H1 (cell line): ENCODE results near the gene HACD3. TPM values are rescaled to one million over a fixed set of nuclear protein-coding genes. Genes with fewer than 3 reads are reported as not detected.

ENCODE experiments used
- CTCF ChIA-PET: fragments of 300-600 bp; sonication (Branson Sonifier 250); formaldehyde crosslinking; loops from one replicate; lab custom pipeline; 2021; ENCODE audit not compliant: partially characterized antibody; lab: Charles Lee
- POLR2A ChIA-PET: fragments of 300-600 bp; sonication (Branson Sonifier 250); formaldehyde crosslinking; loops from one replicate; lab custom pipeline; 2021; ENCODE audit warnings: inconsistent platforms; ENCODE audit not compliant: partially characterized antibody; lab: Charles Lee
- DNase-seq, 2 experiments: peaks; one replicate each; pipeline versions ENCODE4 v3.0.0 to v3.0.0-alpha.2; 2010 to 2022; ENCODE audit warnings: low spot score in 2 of 2, low read depth in 1 of 2, mixed read lengths in 1 of 2
- FAIRE-seq: peaks from 2 replicates; lab custom pipeline; 2011; peaks lifted over from hg19 to GRCh38; lab: Jason Lieb, UNC
- H2AFZ ChIP-seq: 2 replicates; pipeline ENCODE4 v1.8.1; 2012; ENCODE audit warnings: low read length, inconsistent platforms
- H2AK5ac ChIP-seq: 2 replicates; pipeline ENCODE4 v1.6.1; 2013; ENCODE audit warnings: low read depth, low read length
- H2BK120ac ChIP-seq: replicated peaks from 2 replicates; pipeline ENCODE3; 2013; ENCODE audit warnings: low read depth, low read length, inconsistent platforms
- H2BK12ac ChIP-seq: 2 replicates; pipeline ENCODE4 v1.6.1; 2013; ENCODE audit warnings: low read depth, low read length
- H2BK15ac ChIP-seq: 2 replicates; pipeline ENCODE4 v1.6.1; 2013; ENCODE audit warnings: low read length
- H2BK20ac ChIP-seq: 2 replicates; pipeline ENCODE4 v1.6.1; 2013; ENCODE audit warnings: low read length
- H2BK5ac ChIP-seq: 2 replicates; pipeline ENCODE4 v1.6.1; 2013; ENCODE audit warnings: low read depth, low read length
- H3K14ac ChIP-seq: 2 replicates; pipeline ENCODE4 v1.6.1; 2013; ENCODE audit warnings: inconsistent platforms; ENCODE audit not compliant: insufficient read length
- H3K18ac ChIP-seq: 2 replicates; pipeline ENCODE4 v1.6.1; 2013; ENCODE audit warnings: low read length; ENCODE audit errors: extremely low read depth
- H3K23ac ChIP-seq: 2 replicates; pipeline ENCODE4 v1.6.1; 2013; ENCODE audit warnings: inconsistent platforms; ENCODE audit not compliant: insufficient read length
- H3K23me2 ChIP-seq: 2 replicates; pipeline ENCODE4 v1.6.1; 2013; ENCODE audit warnings: low read depth, low read length
- H3K27ac ChIP-seq: 2 replicates; pipeline ENCODE4 v1.6.1; 2011; ENCODE audit warnings: low read depth, low read length, inconsistent platforms
- H3K27me3 ChIP-seq, 4 experiments: replicated peaks in 1 of 4; 1 replicate in 1 of 4; 2 replicates in 3 of 4; pipeline versions ENCODE4 v1.6.1 to v1.8.1; 2011 to 2013; ENCODE audit warnings: low read length in 3 of 4, mild to moderate bottlenecking in 3 of 4, inconsistent platforms in 2 of 4, mixed read lengths in 2 of 4, moderate library complexity in 1 of 4; ENCODE audit not compliant: control insufficient read depth in 3 of 4, insufficient read depth in 3 of 4; ENCODE audit errors: extremely low read depth in 1 of 4
- H3K36me3 ChIP-seq, 4 experiments: 2 replicates each; pipeline versions ENCODE4 v1.6.1 to v1.8.1; 2011 to 2013; ENCODE audit warnings: mild to moderate bottlenecking in 4 of 4, low read length in 3 of 4, moderate library complexity in 2 of 4, control low read depth in 1 of 4, inconsistent platforms in 1 of 4; ENCODE audit not compliant: insufficient read depth in 4 of 4, control insufficient read depth in 2 of 4
- H3K4ac ChIP-seq: replicated peaks from 2 replicates; pipeline ENCODE3; 2013; ENCODE audit warnings: low read length, low read depth, mixed read lengths, inconsistent platforms; ENCODE audit not compliant: insufficient read length
- H3K4me1 ChIP-seq, 4 experiments: replicated peaks in 1 of 4; 1 replicate in 1 of 4; 2 replicates in 3 of 4; pipeline versions ENCODE4 v1.6.1 to v1.8.1; 2011 to 2013; ENCODE audit warnings: low read length in 3 of 4, inconsistent platforms in 2 of 4, mixed read lengths in 1 of 4; ENCODE audit not compliant: insufficient read depth in 4 of 4, control insufficient read depth in 3 of 4
- H3K4me2 ChIP-seq, 2 experiments: 2 replicates each; pipeline versions ENCODE4 v1.6.1 to v1.8.1; 2011 to 2013; ENCODE audit warnings: low read depth in 2 of 2, low read length in 2 of 2, control low read depth in 1 of 2, inconsistent platforms in 1 of 2, mild to moderate bottlenecking in 1 of 2; ENCODE audit not compliant: insufficient read depth in 1 of 2
- H3K4me3 ChIP-seq, 4 experiments: fragments of 200-600, 300-600 bp in 1 of 4; sonication (generic), shearing (Covaris generic), sonication (Bioruptor Twin) in 1 of 4; 2 replicates each; pipeline versions ENCODE4 v1.5.1 to v1.8.1; 2011 to 2016; ENCODE audit warnings: low read length in 4 of 4, low read depth in 3 of 4, control low read depth in 2 of 4, inconsistent platforms in 2 of 4, mild to moderate bottlenecking in 2 of 4, mixed read lengths in 1 of 4, moderate library complexity in 1 of 4; ENCODE audit not compliant: insufficient read depth in 2 of 4; ENCODE audit errors: extremely low read depth in 1 of 4
- H3K56ac ChIP-seq: replicated peaks from 2 replicates; pipeline ENCODE3; 2013; ENCODE audit warnings: low read depth, mild to moderate bottlenecking, mixed read lengths, low read length, inconsistent platforms; ENCODE audit not compliant: insufficient read length
- H3K79me1 ChIP-seq: 2 replicates; pipeline ENCODE4 v1.6.1; 2013; ENCODE audit warnings: low read depth, low read length, control low read depth
- H3K79me2 ChIP-seq, 2 experiments: 2 replicates each; pipeline versions ENCODE4 v1.6.1 to v1.8.1; 2012 to 2013; ENCODE audit warnings: low read length in 2 of 2, mild to moderate bottlenecking in 2 of 2, inconsistent platforms in 1 of 2; ENCODE audit not compliant: insufficient read depth in 2 of 2, control insufficient read depth in 1 of 2
- H3K9ac ChIP-seq, 4 experiments: replicated peaks in 1 of 4; 1 replicate in 1 of 4; 2 replicates in 3 of 4; pipeline versions ENCODE4 v1.6.1 to v1.8.1; 2011 to 2013; ENCODE audit warnings: low read depth in 3 of 4, low read length in 3 of 4, control low read depth in 2 of 4, mild to moderate bottlenecking in 2 of 4, moderate library complexity in 2 of 4, inconsistent platforms in 1 of 4; ENCODE audit errors: extremely low read depth in 1 of 4
- H3K9me3 ChIP-seq, 2 experiments: 2 replicates each; pipeline versions ENCODE4 v1.6.1 to v1.8.1; 2012 to 2013; ENCODE audit warnings: mild to moderate bottlenecking in 2 of 2, moderate library complexity in 2 of 2, control low read depth in 1 of 2, inconsistent platforms in 1 of 2, low read depth in 1 of 2, low read length in 1 of 2, mixed read lengths in 1 of 2; ENCODE audit not compliant: insufficient read depth in 2 of 2
- H4K20me1 ChIP-seq, 2 experiments: replicated peaks in 1 of 2; 2 replicates each; pipeline versions ENCODE3 to v1.8.1; 2011 to 2013; ENCODE audit warnings: inconsistent platforms in 2 of 2, low read length in 2 of 2, mild to moderate bottlenecking in 1 of 2; ENCODE audit not compliant: insufficient read depth in 2 of 2, control insufficient read depth in 1 of 2
- H4K5ac ChIP-seq: 2 replicates; pipeline ENCODE4 v1.6.1; 2013; ENCODE audit warnings: low read length, low read depth, mixed read lengths, inconsistent platforms; ENCODE audit not compliant: insufficient read length
- H4K8ac ChIP-seq: 2 replicates; pipeline ENCODE4 v1.8.0; 2013; ENCODE audit warnings: mild to moderate bottlenecking, moderate library complexity, low read length, inconsistent platforms; ENCODE audit not compliant: insufficient read depth; ENCODE audit errors: extremely low read depth
- H4K91ac ChIP-seq: replicated peaks from 2 replicates; pipeline ENCODE3; 2013; ENCODE audit warnings: low read length, mixed read lengths, inconsistent platforms; ENCODE audit not compliant: insufficient read length
- BCL11A ChIP-seq, 2 experiments: IDR thresholded peaks; one replicate each; pipeline ENCODE4 v1.6.1; 2011; ENCODE audit warnings: low read depth in 2 of 2, low read length in 2 of 2, mild to moderate bottlenecking in 2 of 2
- CHD2 ChIP-seq: IDR thresholded peaks from 2 replicates; pipeline ENCODE4 v1.6.1; 2012; ENCODE audit warnings: low read length, improper control_type of control experiment
- CTCF ChIP-seq, 3 experiments: IDR thresholded peaks; 1 replicate in 2 of 3; 2 replicates in 1 of 3; pipeline versions ENCODE4 v1.5.1 to v1.6.1; 2011; ENCODE audit warnings: low read length in 3 of 3, mild to moderate bottlenecking in 3 of 3, inconsistent platforms in 2 of 3, low read depth in 1 of 3, moderate library complexity in 1 of 3; ENCODE audit not compliant: insufficient read depth in 1 of 3; ENCODE audit errors: control extremely low read depth in 1 of 3
- FOSL1 ChIP-seq: IDR thresholded peaks from 2 replicates; pipeline ENCODE4 v1.6.1; 2011; ENCODE audit warnings: mild to moderate bottlenecking, low read depth, low read length, moderate library complexity; ENCODE audit not compliant: insufficient read depth
- KDM5A ChIP-seq: fragments of 200-600 bp; IDR thresholded peaks from 2 replicates; pipeline ENCODE4 v1.7.1; 2012; ENCODE audit warnings: mild to moderate bottlenecking, low read length, inconsistent platforms, mixed read lengths
- MAX ChIP-seq: IDR thresholded peaks from 2 replicates; pipeline ENCODE4 v1.6.1; 2012; ENCODE audit warnings: inconsistent platforms
- NANOG ChIP-seq: IDR thresholded peaks from 2 replicates; pipeline ENCODE4 v1.6.1; 2011; ENCODE audit warnings: low read length, low read depth, mild to moderate bottlenecking, inconsistent platforms; ENCODE audit not compliant: insufficient read depth, poor library complexity, severe bottlenecking
- SIRT6 ChIP-seq: IDR thresholded peaks from one replicate; pipeline ENCODE4 v1.7.1; 2012; ENCODE audit warnings: low read length, inconsistent platforms
- SIX5 ChIP-seq: IDR thresholded peaks from 2 replicates; pipeline ENCODE4 v1.6.1; 2011; ENCODE audit warnings: mild to moderate bottlenecking, low read depth, low read length
- SP4 ChIP-seq: IDR thresholded peaks from 2 replicates; pipeline ENCODE4 v1.6.1; 2012; ENCODE audit warnings: low read length, inconsistent platforms
- TCF12 ChIP-seq: IDR thresholded peaks from 2 replicates; pipeline ENCODE4 v1.6.1; 2011; ENCODE audit warnings: low read depth, mild to moderate bottlenecking, low read length
- WGBS, 2 experiments: shearing (Covaris generic) in 1 of 2; methylation state at CpG; one replicate each; pipeline versions ENCODE4 v1.1.6 to v1.1.7; 2013 to 2015; ENCODE audit warnings: low lambda C conversion rate in 2 of 2, mixed read lengths in 2 of 2, inconsistent platforms in 1 of 2, low coverage in 1 of 2, missing lambda C conversion rate in 1 of 2; ENCODE audit not compliant: insufficient replicate concordance in 2 of 2, insufficient coverage in 1 of 2, insufficient read length in 1 of 2; ENCODE audit errors: extremely low coverage in 1 of 2, missing lambda C conversion rate in 1 of 2; 5-methylcytosine and 5-hydroxymethylcytosine counted together
- polyA plus RNA-seq, 7 experiments: library from polyadenylated mRNA; depleted of rRNA in 3 of 7; stranded (reverse) in 5 of 7; unstranded in 2 of 7; fragments of >200 nt in 5 of 7; fragments of 200-250 nt in 2 of 7; gene quantifications; 1 replicate in 5 of 7; 2 replicates in 1 of 7; 4 replicates in 1 of 7; pipeline versions ENCODE4 v1.2.1 to v1.2.3, GENCODE V29; 2011 to 2013; ENCODE audit warnings: missing spikeins in 2 of 7, mixed read lengths in 2 of 7
- total RNA-seq: library from RNA; stranded (reverse); fragmentation: NEBNext Ultra II Directional; extraction: Animal tissue kit (Norgen Biotek cat#: 25700); gene quantifications from 2 replicates; pipeline ENCODE4 v1.2.1, GENCODE V29; 2021

HACD3 gene
- total and polyA plus RNA-seq, 2 of the 8 experiments (the other 6 are each of a cell fraction or from before 2014, with no cell fraction given): 78.8 to 120 TPM

- Histone ChIP-seq H4K20me1 (peaks cover 9 to 10% of the 10 kb centered on the region in 2 experiments), H3K27me3 (no peaks in the 10 kb centered on the region), H3K4ac (no peak overlapping the region), H3K18ac (no peak overlapping the region), H2BK20ac (no peak overlapping the region), H3K79me2 (peaks cover 11 to 91% of the 10 kb centered on the region in 2 experiments), H2BK120ac (no peak overlapping the region), H3K27ac (no peak overlapping the region), H3K23ac (no peak overlapping the region), H2AFZ (no peak overlapping the region), H2BK15ac (no peak overlapping the region), H2AK5ac (no peak overlapping the region), H2BK5ac (no peak overlapping the region), H3K4me1 (no peaks in the 10 kb centered on the region), H4K8ac (no peak overlapping the region), H3K4me2 (no peak overlapping the region), H3K23me2 (no peaks in the 10 kb centered on the region), H3K79me1 (no peaks in the 10 kb centered on the region; the same call in 1 of the 2 replicates), H3K36me3 (peaks cover 0 to 3% (median 0%) of the 10 kb centered on the region in 4 experiments; a peak in 2 of 8 replicates), H3K4me3 (no peak overlapping the region), H2BK12ac (no peak overlapping the region), H3K9me3 (no peaks in the 10 kb centered on the region), H4K5ac (no peak overlapping the region), H3K9ac (no peak overlapping the region), H3K56ac (no peak overlapping the region), H3K14ac (no peak overlapping the region), H4K91ac (no peak overlapping the region)
- ChIA-PET CTCF (interaction anchor here (1.2 kb wide), 1 partner anchor 24 kb away, joined by 5 read pairs; no protein-coding TSS in a partner anchor), POLR2A (interaction anchor here (1.1 to 3.2 kb wide), 3 partner anchors 10 to 236 kb away, joined by 3 to 18 read pairs (median 3); partner anchors contain the start of genes HACD3 and RNU5B-1)
- WGBS, 2 experiments: 85% methylated on average over 1 of the region's 1 CpG; no CpG with 5 or more reads in 1 of the 2 experiments
- FAIRE-seq: no peak
- no peak for DNase-seq
- TF ChIP-seq SP4 (no peak), CHD2 (no peak), CTCF (IDR thresholded peaks at IDR 0.05; ENCODE audit: control extremely low read depth in 1 of 3, insufficient read depth in 1 of 3, low read depth in 1 of 3, low read length in 3 of 3) (no peak), SIRT6 (no peak), TCF12 (no peak), BCL11A (IDR thresholded peaks at IDR 0.05; ENCODE audit: low read depth in 2 of 2, low read length in 2 of 2) (no peak), FOSL1 (no peak), NANOG (no peak), KDM5A (no peak), SIX5 (no peak), MAX (no peak)
These were observed 10.1 kb downstream of the HACD3 start for GRCh38 chr15:65540314-65540713.
